OCI-M2 (cell line): ENCODE data around the gene ZNF33A.
A peak's percentile ranks its signal among the peaks of the same experiment; 100 is the strongest.
"Not testable (repeated sequence)": the region's sequence is repeated elsewhere in the genome, so short reads cannot be mapped to it uniquely, and the experiment has no call there.

ENCODE experiments used
- DNase-seq: peaks from one replicate; lab custom pipeline; 2025; ENCODE audit not compliant: unreplicated experiment; lab: John Stamatoyannopoulos, UW

ZNF33A gene

GRCh38 chr10:38043516-38043915 is 33.0 kb downstream of the ZNF33A start:
- no peak for DNase-seq

DNA sequence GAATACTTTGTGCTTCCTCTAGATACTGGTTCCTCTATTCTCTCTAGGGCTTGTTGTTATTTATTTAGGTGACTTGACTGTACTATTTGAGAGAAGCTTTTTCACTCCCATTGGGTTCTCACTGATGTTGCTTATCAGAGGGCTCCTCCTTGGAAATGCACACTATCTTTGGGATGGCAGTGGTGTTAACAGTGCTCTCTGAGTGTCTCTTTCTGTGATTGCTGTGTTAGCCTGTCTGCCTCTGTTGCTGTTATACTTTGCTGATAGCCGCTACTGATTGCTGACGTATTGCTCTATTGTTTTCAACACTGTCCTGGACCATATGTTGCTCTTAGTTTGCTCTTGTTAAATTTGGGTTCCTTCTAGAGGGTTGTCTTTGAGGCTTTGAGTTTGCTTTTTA is 34.7 kb downstream of the ZNF33A start:
- DNase-seq = no peak

- DNase-seq = no peak
Observed at GRCh38 chr10:38047666-38048065, 37.2 kb downstream of the ZNF33A start.

DNA sequence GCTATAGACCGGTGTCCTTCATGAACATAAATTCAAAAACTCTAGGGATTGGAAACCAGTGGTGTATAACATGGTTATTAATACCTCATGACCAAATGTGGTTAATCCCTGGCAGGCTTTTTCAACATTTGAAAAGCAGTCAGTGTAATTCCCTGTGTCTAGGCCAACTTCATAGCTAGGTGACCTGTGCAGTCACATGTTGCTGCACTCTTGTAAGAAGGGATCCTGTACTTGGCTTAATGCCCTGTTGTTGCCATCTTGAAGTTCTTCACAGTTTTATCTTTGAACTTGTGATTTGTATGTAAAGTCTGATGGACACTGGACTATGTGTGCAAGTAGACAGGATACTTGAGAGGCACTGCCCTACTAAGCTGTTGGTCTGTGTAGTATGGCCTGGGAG is 39.7 kb downstream of the ZNF33A start:
- no peak for DNase-seq

GRCh38 chr10:38054361-38054797 is 43.9 kb downstream of the ZNF33A start:
- no peak for DNase-seq

DNA sequence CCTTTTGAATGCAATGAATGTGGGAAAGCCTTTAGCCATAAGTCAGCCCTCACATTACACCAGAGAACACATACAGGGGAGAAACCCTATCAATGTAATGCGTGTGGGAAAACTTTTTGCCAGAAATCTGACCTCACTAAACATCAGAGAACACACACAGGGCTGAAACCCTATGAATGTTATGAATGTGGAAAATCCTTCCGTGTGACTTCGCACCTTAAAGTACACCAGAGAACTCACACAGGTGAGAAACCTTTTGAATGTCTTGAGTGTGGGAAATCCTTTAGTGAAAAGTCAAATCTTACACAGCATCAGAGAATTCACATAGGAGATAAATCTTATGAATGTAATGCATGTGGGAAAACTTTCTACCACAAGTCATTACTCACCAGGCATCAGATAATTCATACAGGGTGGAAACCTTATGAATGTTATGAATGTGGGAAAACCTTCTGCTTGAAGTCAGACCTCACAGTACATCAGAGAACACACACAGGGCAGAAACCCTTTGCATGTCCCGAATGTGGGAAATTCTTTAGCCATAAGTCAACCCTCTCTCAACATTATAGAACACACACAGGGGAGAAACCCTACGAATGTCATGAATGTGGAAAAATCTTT is 44.9 kb downstream of the ZNF33A start:
- DNase-seq = not testable (repeated sequence)

GRCh38 chr10:38069663-38070062 is 59.2 kb downstream of the ZNF33A start:
- not testable (repeated sequence) for DNase-seq

DNA sequence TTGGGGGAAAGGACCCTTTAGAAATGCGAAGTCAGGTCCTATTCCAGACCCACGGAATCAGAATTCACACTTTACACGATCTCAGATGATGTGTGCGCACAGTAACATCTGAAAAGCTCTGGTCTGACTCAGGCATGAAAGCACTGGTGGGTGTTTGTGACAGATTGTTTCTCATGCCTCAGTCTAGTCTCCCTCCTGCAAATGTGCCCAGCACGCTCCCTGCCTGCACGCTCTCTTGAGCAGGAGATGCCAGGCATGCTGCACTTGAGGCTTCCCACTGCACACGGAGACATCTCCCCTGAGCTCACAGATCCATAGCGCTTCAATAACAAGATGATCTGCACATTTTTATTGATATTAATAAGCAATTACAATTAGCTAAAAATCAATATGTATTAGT is 60.0 kb downstream of the ZNF33A start:
- no peak for DNase-seq

DNA sequence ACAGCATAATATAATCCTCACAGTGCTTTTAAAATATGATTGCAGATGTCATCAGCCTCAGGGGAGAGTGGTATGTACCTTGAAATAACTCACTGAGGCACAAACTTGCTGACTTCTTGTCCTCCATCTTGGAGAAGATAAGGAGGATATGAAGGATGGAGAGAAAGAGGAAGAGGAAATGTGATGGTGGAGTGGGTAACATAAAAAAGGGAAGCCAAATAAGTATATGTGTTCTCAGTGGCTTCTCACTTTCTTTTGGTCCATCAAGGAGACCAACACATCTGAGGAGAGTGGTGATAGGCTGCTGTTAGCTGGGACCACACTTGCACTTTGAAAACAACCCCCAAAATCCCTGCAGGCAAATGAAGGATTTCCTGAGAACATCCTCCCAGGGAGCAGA is 62.1 kb downstream of the ZNF33A start:
- DNase-seq = no peak

- DNase-seq = no peak
Observed at GRCh38 chr10:38076687-38077086, 66.2 kb downstream of the ZNF33A start.

DNA sequence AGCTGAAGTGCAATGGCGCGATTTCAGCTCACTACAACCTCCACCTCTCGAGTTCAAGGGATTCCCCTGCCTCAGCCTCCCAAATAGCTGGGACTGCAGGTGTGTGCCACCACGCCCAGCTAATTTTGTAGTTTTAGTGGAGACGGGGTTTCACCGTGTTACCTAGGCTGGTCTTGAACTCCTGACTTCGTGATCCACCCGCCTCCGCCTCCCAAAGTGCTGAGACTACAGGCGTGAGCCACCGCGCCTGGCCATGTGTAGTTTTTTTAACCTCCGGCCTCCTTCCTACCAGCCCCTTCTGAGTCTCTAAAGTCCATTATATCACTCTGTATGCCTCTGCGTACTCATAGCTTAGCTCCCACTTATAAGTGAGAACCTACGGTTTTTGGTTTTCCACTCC is 82.8 kb downstream of the ZNF33A start:
- not testable (repeated sequence) for DNase-seq

DNA sequence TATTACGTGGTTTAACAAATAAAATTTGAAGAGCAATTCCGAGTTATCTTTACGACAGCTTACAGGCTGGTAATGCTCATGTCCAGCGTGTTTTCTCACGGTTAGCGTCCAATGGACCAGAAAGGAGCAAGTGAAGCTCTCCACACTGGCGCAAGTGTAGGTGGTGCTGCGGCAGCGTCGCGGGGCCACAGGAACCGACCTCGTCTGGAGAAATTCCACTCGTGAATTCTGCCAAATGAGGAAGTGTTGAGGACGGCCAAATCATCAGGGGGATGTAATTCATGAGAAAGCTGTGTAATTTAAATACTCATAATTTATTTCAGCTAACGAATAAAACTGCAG is 83.3 kb downstream of the ZNF33A start:
- DNase-seq = no peak

DNA sequence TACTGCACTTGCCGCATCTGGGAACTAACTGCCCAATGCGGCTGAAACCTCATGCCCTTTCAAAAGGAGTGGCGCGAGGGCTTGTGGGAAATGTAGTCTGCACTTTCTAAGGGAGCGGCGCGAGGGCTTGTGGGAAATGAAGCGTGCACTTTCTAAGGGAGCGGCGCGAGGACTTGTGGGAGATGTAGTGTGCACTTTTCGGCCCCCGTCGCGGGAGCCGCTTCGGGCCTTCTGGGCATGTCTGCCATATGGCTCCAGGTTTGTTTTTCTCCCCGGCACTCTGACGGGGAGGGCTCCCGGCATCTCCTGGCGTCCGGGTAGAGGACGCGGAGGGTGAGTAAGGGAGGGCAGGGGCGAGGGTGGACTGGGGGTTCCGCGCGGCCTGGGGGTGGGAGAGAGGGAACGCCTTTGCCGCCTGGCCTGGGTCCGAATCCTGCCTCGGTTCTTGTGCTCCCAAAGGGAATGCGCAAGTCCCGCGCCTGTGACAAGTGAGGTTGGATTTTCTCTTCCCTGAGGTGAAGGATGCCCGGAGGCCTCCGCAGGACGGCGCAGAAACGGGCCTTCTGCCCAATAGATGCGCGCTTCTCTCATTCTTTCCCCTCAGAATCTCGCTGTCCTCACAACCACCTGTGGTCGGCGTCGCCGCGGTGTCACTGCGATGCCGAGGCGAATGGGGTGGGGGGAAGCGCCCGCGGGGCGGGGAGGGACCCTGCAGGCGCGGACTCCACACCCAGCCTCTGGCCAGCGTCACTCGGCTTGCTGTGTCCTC is 83.9 kb downstream of the ZNF33A start, which contains the start of gene ZNF37A:
Gene ZNF37A (plus strand): TSS at position 180 of the 769 bp plus-strand sequence. CDS start 2,281 bp downstream, outside the sequence.
- peak; percentile 50 for DNase-seq

DNA sequence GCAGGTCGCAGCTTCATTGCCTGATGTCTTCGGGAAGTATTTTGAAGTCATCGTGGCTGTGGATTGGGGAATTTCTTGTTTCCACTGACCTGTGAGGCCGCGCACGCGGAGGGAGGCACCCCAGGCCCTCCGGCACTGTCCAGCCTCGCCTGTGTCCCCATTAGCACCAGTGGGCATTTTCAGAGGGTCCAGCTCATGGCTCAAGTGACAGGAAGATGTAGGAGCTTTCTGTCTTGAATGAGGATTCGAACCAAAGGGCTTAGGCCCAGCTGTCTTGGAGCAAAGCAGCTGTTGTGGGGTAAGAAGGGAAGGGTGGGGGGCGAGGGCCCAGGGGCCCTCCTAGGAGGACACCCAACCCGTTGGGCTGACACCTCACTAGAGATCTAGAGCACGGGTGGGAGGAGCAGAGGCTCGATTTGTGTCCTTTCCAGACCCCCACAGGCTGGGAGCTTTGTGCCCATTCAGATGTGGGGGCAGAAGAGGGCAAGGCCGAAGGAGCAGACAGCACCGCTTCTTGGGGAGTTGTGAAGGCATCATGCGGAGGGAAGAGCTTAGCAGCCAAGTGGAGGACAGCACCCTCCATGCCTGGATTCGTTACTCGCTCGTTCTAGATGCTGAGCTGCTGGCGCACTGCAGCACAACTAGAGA is 84.6 kb downstream of the ZNF33A start:
- DNase-seq = no peak

- DNase-seq = no peak
Observed at GRCh38 chr10:38102880-38103279, 92.4 kb downstream of the ZNF33A start.

DNA sequence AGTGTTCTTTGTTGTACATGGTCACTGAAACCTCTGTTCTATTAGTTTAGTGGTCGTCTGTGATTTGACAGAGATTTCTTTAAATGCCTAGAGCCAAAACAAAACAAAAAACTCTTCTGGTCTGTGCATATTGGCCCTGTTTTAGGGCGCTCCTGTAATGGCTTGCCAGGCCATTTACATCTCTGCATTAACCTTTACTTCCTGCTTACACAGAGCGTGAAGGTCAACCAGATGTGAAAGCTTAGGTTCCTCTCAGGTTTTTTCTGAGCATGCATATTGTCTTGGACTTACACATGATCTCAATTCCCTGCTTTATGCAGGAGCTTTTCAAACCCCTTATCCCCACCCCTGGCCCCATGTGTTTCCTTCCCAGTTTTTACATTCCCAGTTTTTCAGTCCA is 93.3 kb downstream of the ZNF33A start:
- DNase-seq = no peak

- DNase-seq = no peak
Observed at GRCh38 chr10:38112159-38112558, 101.7 kb downstream of the ZNF33A start.
